ENCODE results near the gene ALDH3A2.

Gene ALDH3A2

GRCh38 chr17:19717031-19717360 lies 68.4 kb downstream of the ALDH3A2 start:
- DNase-seq, result no peak

GRCh38 chr17:19717411-19717908 lies 68.9 kb downstream of the ALDH3A2 start:
- no peak for DNase-seq

- DNase-seq, result no peak
These were observed 69.6 kb downstream of the ALDH3A2 start for GRCh38 chr17:19718041-19718612.

- no peak for DNase-seq
These were observed 70.2 kb downstream of the ALDH3A2 start for GRCh38 chr17:19718613-19719354.

- no peak for DNase-seq
These were observed 71.0 kb downstream of the ALDH3A2 start for GRCh38 chr17:19719355-19720209.

GRCh38 chr17:19720210-19720475 lies 71.6 kb downstream of the ALDH3A2 start:
- no peak for DNase-seq

GRCh38 chr17:19720631-19721426 lies 72.3 kb downstream of the ALDH3A2 start:
- DNase-seq, result no peak

GRCh38 chr17:19723964-19724363 lies 75.4 kb downstream of the ALDH3A2 start:
- no peak for DNase-seq

GRCh38 chr17:19724501-19725420 lies 76.2 kb downstream of the ALDH3A2 start:
- no peak for DNase-seq

GRCh38 chr17:19725486-19725885 lies 76.9 kb downstream of the ALDH3A2 start:
- DNase-seq, result no peak

- DNase-seq, result no peak
These were observed 78.3 kb downstream of the ALDH3A2 start for GRCh38 chr17:19726631-19727376.
